CD4-positive, alpha-beta T cell treated with Interleukin-10 for 1 hour (primary cell): Measurements from ENCODE around the gene DNAAF1.

Experiments used
- DNase-seq: peaks from one replicate; pipeline ENCODE4 v3.0.0-alpha.2; 2020

Gene DNAAF1

GRCh38 chr16:84161801-84162200 lies 16.7 kb downstream of the DNAAF1 start:
- no peak for DNase-seq

GRCh38 chr16:84165746-84166145 lies 20.6 kb downstream of the DNAAF1 start:
- DNase-seq, result no peak

GRCh38 chr16:84166796-84167695 lies 21.9 kb downstream of the DNAAF1 start:
- no peak for DNase-seq

- no peak for DNase-seq
Measured at GRCh38 chr16:84169765-84170310, 24.7 kb downstream of the DNAAF1 start.

- no peak for DNase-seq
Measured at GRCh38 chr16:84174396-84174795, 29.3 kb downstream of the DNAAF1 start.

- DNase-seq, result peak; percentile 10
Measured at GRCh38 chr16:84175350-84176081, 30.4 kb downstream of the DNAAF1 start.

GRCh38 chr16:84176192-84177053 lies 31.3 kb downstream of the DNAAF1 start:
- DNase-seq, result no peak

- DNase-seq, result no peak
Measured at GRCh38 chr16:84177741-84178073, 32.6 kb downstream of the DNAAF1 start.

GRCh38 chr16:84178146-84178765 lies 33.1 kb downstream of the DNAAF1 start:
- no peak for DNase-seq

GRCh38 chr16:84178892-84179611 lies 33.9 kb downstream of the DNAAF1 start:
- DNase-seq, result no peak

GRCh38 chr16:84179612-84180320 lies 34.7 kb downstream of the DNAAF1 start:
- DNase-seq, result no peak

GRCh38 chr16:84180519-84181140 lies 35.5 kb downstream of the DNAAF1 start:
- DNase-seq, result no peak

GRCh38 chr16:84181144-84181915 lies 36.2 kb downstream of the DNAAF1 start:
- DNase-seq, result no peak

GRCh38 chr16:84182104-84182503 lies 37.0 kb downstream of the DNAAF1 start:
- no peak for DNase-seq

GRCh38 chr16:84182680-84183571 lies 37.8 kb downstream of the DNAAF1 start:
- DNase-seq, result no peak

- DNase-seq, result no peak
Measured at GRCh38 chr16:84183572-84183875, 38.4 kb downstream of the DNAAF1 start.

GRCh38 chr16:84183911-84184591 lies 38.9 kb downstream of the DNAAF1 start:
- DNase-seq, result no peak

GRCh38 chr16:84184775-84185174 lies 39.7 kb downstream of the DNAAF1 start:
- no peak for DNase-seq
